Gastroesophageal sphincter (tissue), 3 donors: ENCODE measurements around the gene KRTAP29-1.
"Not testable (repeated sequence)": the region's sequence is repeated elsewhere in the genome, so short reads cannot be mapped to it uniquely, and the experiment has no call there.

Experiments used
- CTCF ChIP-seq, 4 experiments: fragments of 200-600 bp in 2 of 4; fragments of 450-650 bp in 2 of 4; sonication (generic) in 1 of 4; IDR thresholded peaks; one replicate each; pipeline ENCODE4 v1.5.1; 2017 to 2019; ENCODE audit warnings: antibody characterized with exemption in 4 of 4, mild to moderate bottlenecking in 2 of 4, moderate library complexity in 2 of 4
- POLR2A ChIP-seq, 2 donors: fragments of 450-650 bp; IDR thresholded peaks; one replicate each; pipeline ENCODE4 v1.6.1; 2017; ENCODE audit warnings: antibody characterized with exemption in 2 of 2, mild to moderate bottlenecking in 2 of 2, moderate library complexity in 1 of 2
- POLR2AphosphoS5 ChIP-seq: sonication (generic); formaldehyde crosslinking; IDR thresholded peaks from one replicate; pipeline ENCODE4 v1.6.1; 2017; ENCODE audit warnings: antibody characterized with exemption

DNA sequence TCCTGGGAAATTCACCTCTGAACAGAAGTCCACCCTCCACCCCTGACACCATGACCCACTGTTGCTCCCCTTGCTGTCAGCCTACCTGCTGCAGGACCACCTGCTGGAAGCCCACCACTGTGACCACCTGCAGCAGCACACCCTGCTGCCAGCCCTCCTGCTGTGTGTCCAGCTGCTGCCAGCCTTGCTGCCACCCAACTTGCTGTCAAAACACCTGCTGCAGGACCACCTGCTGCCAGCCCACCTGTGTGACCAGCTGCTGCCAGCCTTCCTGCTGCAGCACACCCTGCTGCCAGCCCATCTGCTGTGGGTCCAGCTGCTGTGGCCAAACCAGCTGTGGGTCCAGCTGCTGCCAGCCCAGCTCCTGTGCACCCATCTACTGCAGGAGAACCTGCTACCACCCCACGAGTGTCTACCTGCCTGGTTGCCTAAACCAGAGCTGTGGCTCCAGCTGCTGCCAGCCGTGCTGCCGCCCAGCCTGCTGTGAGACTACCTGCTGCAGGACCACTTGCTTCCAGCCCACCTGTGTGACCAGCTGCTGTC lies 26.9 kb downstream of the KRTAP29-1 start, which contains the start of gene KRTAP9-7:
- not testable (repeated sequence) for TF ChIP-seq CTCF (IDR thresholded peaks at IDR 0.05); POLR2A (IDR thresholded peaks at IDR 0.05); POLR2AphosphoS5
